ENCODE data around the gene ADD1. TPM values are rescaled to one million over a fixed set of nuclear protein-coding genes. Genes with fewer than 3 reads are reported as not detected.

The ADD1 gene
- total RNA-seq, 1 donor from 2014 or later: 276 TPM

GRCh38 chr4:2807571-2807970 lies 36.1 kb upstream of the ADD1 start:
- peaks cover 10% of the 10 kb centered on the region for H3K27me3 Mint-ChIP-seq (ENCODE audit: unreplicated experiment)
- TF ChIP-seq CTCF (IDR thresholded peaks at IDR 0.05; ENCODE audit: partially characterized antibody, unreplicated experiment): no peak
- H3K36me3 Mint-ChIP-seq (ENCODE audit: unreplicated experiment): no peaks in the 10 kb centered on the region
- no peak for DNase-seq
- no peak overlapping the region for H3K4me3 Mint-ChIP-seq (ENCODE audit: unreplicated experiment)
- peak overlapping the region; percentile 68 for H3K27ac Mint-ChIP-seq (ENCODE audit: unreplicated experiment)
- H3K9me3 Mint-ChIP-seq (ENCODE audit: unreplicated experiment): peaks cover 6% of the 10 kb centered on the region
- peaks cover 12% of the 10 kb centered on the region for H3K4me1 Mint-ChIP-seq (ENCODE audit: low read depth, unreplicated experiment)

GRCh38 chr4:2808001-2808400 lies 35.6 kb upstream of the ADD1 start:
- H3K36me3 Mint-ChIP-seq (ENCODE audit: unreplicated experiment): no peaks in the 10 kb centered on the region
- H3K4me3 Mint-ChIP-seq (ENCODE audit: unreplicated experiment): no peak overlapping the region
- no peak for DNase-seq
- H3K4me1 Mint-ChIP-seq (ENCODE audit: low read depth, unreplicated experiment): peaks cover 12% of the 10 kb centered on the region
- H3K9me3 Mint-ChIP-seq (ENCODE audit: unreplicated experiment): peaks cover 6% of the 10 kb centered on the region
- TF ChIP-seq CTCF (IDR thresholded peaks at IDR 0.05; ENCODE audit: partially characterized antibody, unreplicated experiment): no peak
- peaks cover 10% of the 10 kb centered on the region for H3K27me3 Mint-ChIP-seq (ENCODE audit: unreplicated experiment)
- no peak overlapping the region for H3K27ac Mint-ChIP-seq (ENCODE audit: unreplicated experiment)

GRCh38 chr4:2809610-2810180 lies 33.9 kb upstream of the ADD1 start:
- no peak for TF ChIP-seq CTCF (IDR thresholded peaks at IDR 0.05; ENCODE audit: partially characterized antibody, unreplicated experiment)
- H3K27me3 Mint-ChIP-seq (ENCODE audit: unreplicated experiment): peaks cover 10% of the 10 kb centered on the region
- DNase-seq: no peak
- H3K36me3 Mint-ChIP-seq (ENCODE audit: unreplicated experiment): no peaks in the 10 kb centered on the region
- H3K27ac Mint-ChIP-seq (ENCODE audit: unreplicated experiment): no peak overlapping the region
- H3K4me1 Mint-ChIP-seq (ENCODE audit: low read depth, unreplicated experiment): peaks cover 12% of the 10 kb centered on the region
- peaks cover 6% of the 10 kb centered on the region for H3K9me3 Mint-ChIP-seq (ENCODE audit: unreplicated experiment)
- no peak overlapping the region for H3K4me3 Mint-ChIP-seq (ENCODE audit: unreplicated experiment)

GRCh38 chr4:2810388-2810787 lies 33.3 kb upstream of the ADD1 start:
- Mint-ChIP-seq H3K9me3 (ENCODE audit: unreplicated experiment) (peaks cover 6% of the 10 kb centered on the region), H3K4me1 (ENCODE audit: low read depth, unreplicated experiment) (peaks cover 12% of the 10 kb centered on the region), H3K36me3 (ENCODE audit: unreplicated experiment) (no peaks in the 10 kb centered on the region), H3K4me3 (ENCODE audit: unreplicated experiment) (no peak overlapping the region), H3K27ac (ENCODE audit: unreplicated experiment) (no peak overlapping the region), H3K27me3 (ENCODE audit: unreplicated experiment) (peaks cover 8% of the 10 kb centered on the region)
- no peak for DNase-seq
- no peak for TF ChIP-seq CTCF (IDR thresholded peaks at IDR 0.05; ENCODE audit: partially characterized antibody, unreplicated experiment)

- Mint-ChIP-seq H3K4me3 (ENCODE audit: unreplicated experiment) (peak overlapping the region; percentile 50), H3K4me1 (ENCODE audit: low read depth, unreplicated experiment) (peaks cover 9% of the 10 kb centered on the region)
- DNase-seq: peak; percentile 56
Observed at GRCh38 chr4:2811830-2812611, 31.6 kb upstream of the ADD1 start.

More at GRCh38 chr4:2811830-2812611, 31.6 kb upstream of the ADD1 start:
- no peak for TF ChIP-seq CTCF (IDR thresholded peaks at IDR 0.05; ENCODE audit: partially characterized antibody, unreplicated experiment)
- Mint-ChIP-seq H3K27me3 (ENCODE audit: unreplicated experiment) (peaks cover 19% of the 10 kb centered on the region), H3K36me3 (ENCODE audit: unreplicated experiment) (peaks cover 7% of the 10 kb centered on the region), H3K27ac (ENCODE audit: unreplicated experiment) (peak overlapping the region; percentile 64), H3K9me3 (ENCODE audit: unreplicated experiment) (peaks cover 12% of the 10 kb centered on the region)
